ENCODE measurements around the gene STOML1. TPM values are rescaled to one million over a fixed set of nuclear protein-coding genes. Genes with fewer than 3 reads are reported as not detected.

Gene STOML1
- total and polyA plus RNA-seq, 10 donors, result 8.2 to 15.2 (median 10.0) TPM

DNA sequence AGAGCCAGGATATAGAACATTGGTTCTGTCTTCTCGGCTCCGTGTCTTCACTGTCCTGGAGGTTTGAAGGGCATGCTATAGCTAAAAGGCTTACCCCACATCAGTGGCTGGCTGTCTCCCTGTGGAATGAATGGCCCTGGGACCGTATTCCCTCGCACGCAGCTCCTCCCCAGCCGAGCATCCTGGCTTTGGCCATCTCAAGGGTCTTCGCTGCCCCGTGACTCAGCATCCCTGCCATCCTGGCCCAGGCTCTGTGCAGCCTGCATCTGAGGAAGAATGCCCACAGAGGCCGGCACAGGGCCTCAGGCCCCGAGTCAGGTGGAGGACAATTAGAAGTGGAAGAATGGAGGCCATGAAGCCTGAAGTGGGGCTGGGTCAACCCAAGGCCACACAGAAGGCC lies 54.8 kb downstream of the STOML1 start:
- WGBS, 5 donors, result 49 to 85% (median 70%) methylated on average over 7 to 10 of the region's 10 CpGs
- intact Hi-C loops (cut with DNase I; ENCODE audit: low total_unique reads), result no loop called here
- H3K27me3 ChIP-seq (replicated peaks in 1 of 7), result peaks cover 0 to 7% (median 0%) of the 10 kb centered on the region in 7 donors
- no peak overlapping the region for H3K27ac ChIP-seq
- no peaks in the 10 kb centered on the region for H3K9me3 ChIP-seq
- TF ChIP-seq POLR2AphosphoS5 (IDR thresholded peaks at IDR 0.05) (no peak), POLR2A (IDR thresholded peaks at IDR 0.05) (no peak)
- TF ChIP-seq, protein P1, sequence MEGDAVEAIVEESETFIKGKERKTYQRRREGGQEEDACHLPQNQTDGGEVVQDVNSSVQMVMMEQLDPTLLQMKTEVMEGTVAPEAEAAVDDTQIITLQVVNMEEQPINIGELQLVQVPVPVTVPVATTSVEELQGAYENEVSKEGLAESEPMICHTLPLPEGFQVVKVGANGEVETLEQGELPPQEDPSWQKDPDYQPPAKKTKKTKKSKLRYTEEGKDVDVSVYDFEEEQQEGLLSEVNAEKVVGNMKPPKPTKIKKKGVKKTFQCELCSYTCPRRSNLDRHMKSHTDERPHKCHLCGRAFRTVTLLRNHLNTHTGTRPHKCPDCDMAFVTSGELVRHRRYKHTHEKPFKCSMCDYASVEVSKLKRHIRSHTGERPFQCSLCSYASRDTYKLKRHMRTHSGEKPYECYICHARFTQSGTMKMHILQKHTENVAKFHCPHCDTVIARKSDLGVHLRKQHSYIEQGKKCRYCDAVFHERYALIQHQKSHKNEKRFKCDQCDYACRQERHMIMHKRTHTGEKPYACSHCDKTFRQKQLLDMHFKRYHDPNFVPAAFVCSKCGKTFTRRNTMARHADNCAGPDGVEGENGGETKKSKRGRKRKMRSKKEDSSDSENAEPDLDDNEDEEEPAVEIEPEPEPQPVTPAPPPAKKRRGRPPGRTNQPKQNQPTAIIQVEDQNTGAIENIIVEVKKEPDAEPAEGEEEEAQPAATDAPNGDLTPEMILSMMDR (IDR thresholded peaks at IDR 0.05 in 8 of 11, conservative IDR thresholded peaks at IDR 0.05 in 3 of 11), result no peak
- DNase-seq, result peak; percentile 58
- no peak overlapping the region for H3K4me3 ChIP-seq
- peaks cover 0 to 56% (median 33%) of the 10 kb centered on the region in 6 donors for H3K4me1 ChIP-seq
- H3K36me3 ChIP-seq, result no peaks in the 10 kb centered on the region

DNA sequence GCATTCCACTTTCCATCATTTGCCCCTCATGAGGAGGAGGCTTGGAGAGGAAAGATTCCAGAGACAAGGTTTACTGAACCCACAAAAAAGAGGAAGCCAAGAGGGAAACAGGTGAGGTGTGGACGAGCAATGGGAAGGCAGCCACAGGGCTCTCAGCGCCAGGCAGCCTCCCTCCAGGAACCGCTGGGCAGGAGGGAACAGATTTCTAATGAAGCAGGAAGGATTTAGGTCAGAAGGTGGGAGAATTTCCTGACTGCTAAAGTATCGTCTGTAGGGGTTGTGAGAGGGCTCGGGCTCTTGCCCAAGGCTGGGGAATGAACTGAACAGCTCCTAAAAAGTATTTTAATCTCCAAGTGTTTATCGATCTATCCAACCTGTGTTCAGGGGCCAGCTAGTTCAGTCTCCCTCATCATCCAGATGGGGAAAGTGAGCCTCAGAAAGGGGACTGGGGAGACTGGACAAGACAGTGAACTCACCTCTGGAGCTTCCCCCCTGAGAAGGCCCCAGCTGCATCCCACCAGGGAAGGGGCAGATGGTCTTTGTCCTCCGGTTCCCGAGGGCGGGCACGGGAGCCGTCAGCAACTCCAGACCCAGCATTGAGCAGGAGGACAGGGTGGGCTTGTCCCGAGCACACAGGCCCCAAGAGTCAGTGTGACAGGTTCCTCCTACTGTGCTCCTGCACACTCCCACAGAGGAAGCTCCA lies 55.4 kb downstream of the STOML1 start:
- H3K36me3 ChIP-seq, result no peaks in the 10 kb centered on the region
- no peaks in the 10 kb centered on the region for H3K9me3 ChIP-seq
- DNase-seq, result peak; percentile 51
- peaks cover 0 to 11% (median 0%) of the 10 kb centered on the region in 7 donors for H3K27me3 ChIP-seq (replicated peaks in 1 of 7)
- H3K27ac ChIP-seq, result no peak overlapping the region
- intact Hi-C loops (cut with DNase I; ENCODE audit: low total_unique reads), result no loop called here
- no peak overlapping the region for H3K4me3 ChIP-seq
- 44 to 60% (median 50%) methylated on average over 9 to 12 of the region's 12 CpGs for WGBS, 5 donors
- TF ChIP-seq POLR2AphosphoS5 (IDR thresholded peaks at IDR 0.05) (no peak), POLR2A (IDR thresholded peaks at IDR 0.05) (no peak)
- TF ChIP-seq, protein P1 (IDR thresholded peaks at IDR 0.05 in 8 of 11, conservative IDR thresholded peaks at IDR 0.05 in 3 of 11), result no peak
- peaks cover 0 to 51% (median 28%) of the 10 kb centered on the region in 6 donors for H3K4me1 ChIP-seq

DNA sequence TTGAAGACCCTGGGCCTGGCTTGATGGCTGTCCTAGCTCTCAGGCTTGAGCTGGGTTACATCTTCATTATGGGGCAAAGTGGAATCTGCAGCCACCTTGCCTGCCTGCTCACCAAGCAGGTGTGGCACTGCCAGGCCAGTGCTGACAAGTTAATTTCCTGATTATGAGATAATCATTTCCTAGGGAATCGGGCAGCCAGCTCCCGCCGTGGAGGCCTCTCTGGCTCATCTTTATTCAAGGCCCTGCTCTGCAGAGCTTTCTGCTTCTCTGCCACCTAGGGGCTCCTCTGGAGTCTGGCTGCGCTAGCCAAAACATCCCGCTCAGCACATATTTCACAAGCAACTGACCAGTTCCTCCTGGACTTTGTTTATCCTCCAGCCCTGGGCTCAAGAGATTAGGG lies 55.9 kb downstream of the STOML1 start:
- Histone ChIP-seq H3K27me3 (replicated peaks in 1 of 7) (peaks cover 0 to 16% (median 0%) of the 10 kb centered on the region in 7 donors), H3K9me3 (no peaks in the 10 kb centered on the region), H3K4me3 (no peak overlapping the region), H3K36me3 (no peaks in the 10 kb centered on the region), H3K4me1 (peaks cover 0 to 50% (median 24%) of the 10 kb centered on the region in 6 donors), H3K27ac (no peak overlapping the region)
- TF ChIP-seq POLR2A (IDR thresholded peaks at IDR 0.05), result no peak
- TF ChIP-seq, protein P1 (IDR thresholded peaks at IDR 0.05 in 8 of 11, conservative IDR thresholded peaks at IDR 0.05 in 3 of 11), result no peak
- TF ChIP-seq POLR2AphosphoS5 (IDR thresholded peaks at IDR 0.05), result no peak
- intact Hi-C loops (cut with DNase I; ENCODE audit: low total_unique reads), result no loop called here
- 43 to 63% (median 53%) methylated on average over 5 of the region's 5 CpGs for WGBS, 5 donors
- DNase-seq, result peak; percentile 55

DNA sequence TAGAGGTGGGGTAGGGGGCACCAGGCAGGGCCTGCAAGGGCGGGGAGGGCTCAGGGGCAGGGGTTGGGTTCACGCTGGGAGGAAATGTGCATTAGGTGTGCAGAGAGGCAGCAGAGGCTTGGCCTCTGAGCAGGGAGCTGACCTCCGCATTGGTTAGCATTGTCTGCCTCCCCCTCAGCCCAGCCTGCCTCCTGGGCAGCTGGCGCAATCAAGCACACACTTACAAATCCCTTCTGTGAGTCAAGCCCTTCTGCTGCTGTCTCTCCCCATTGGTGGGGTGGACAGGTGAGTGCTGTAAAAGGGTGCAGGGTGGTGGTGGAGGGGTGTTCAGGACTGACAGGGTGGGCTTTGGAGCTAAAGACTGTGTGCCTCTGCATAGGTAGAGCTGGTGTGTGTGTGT lies 56.5 kb downstream of the STOML1 start:
- no peaks in the 10 kb centered on the region for H3K36me3 ChIP-seq
- peaks cover 0 to 23% (median 0%) of the 10 kb centered on the region in 7 donors for H3K27me3 ChIP-seq (replicated peaks in 1 of 7)
- TF ChIP-seq POLR2AphosphoS5 (IDR thresholded peaks at IDR 0.05) (no peak), POLR2A (IDR thresholded peaks at IDR 0.05) (no peak)
- TF ChIP-seq, protein P1 (IDR thresholded peaks at IDR 0.05 in 8 of 11, conservative IDR thresholded peaks at IDR 0.05 in 3 of 11), result no peak
- no peaks in the 10 kb centered on the region for H3K9me3 ChIP-seq
- no peak overlapping the region for H3K4me3 ChIP-seq
- peaks cover 0 to 50% (median 18%) of the 10 kb centered on the region in 6 donors for H3K4me1 ChIP-seq
- WGBS, 5 donors, result 81 to 91% (median 86%) methylated on average over 4 of the region's 4 CpGs
- H3K27ac ChIP-seq, result no peak overlapping the region
- peak; percentile 35 for DNase-seq
- intact Hi-C loops (cut with DNase I; ENCODE audit: low total_unique reads), result no loop called here

All from spleen (tissue), 11 donors.